Neural cell (in vitro differentiated cells): ENCODE measurements around the gene BAIAP2L1.

ENCODE experiments used
- CTCF ChIP-seq: fragments of 450-650 bp; IDR thresholded peaks from 2 replicates; pipeline ENCODE4 v1.5.1; 2014; ENCODE audit warnings: antibody characterized with exemption, mild to moderate bottlenecking, moderate library complexity; ENCODE audit not compliant: poor library complexity, severe bottlenecking
- EZH2 ChIP-seq: fragments of 200-600, 300-800 bp; shearing (Covaris generic), sonication (generic); IDR thresholded peaks from 2 replicates; pipeline ENCODE4 v1.6.1; 2014; ENCODE audit warnings: antibody characterized with exemption, low read length, borderline replicate concordance, mild to moderate bottlenecking; ENCODE audit not compliant: insufficient read depth, poor library complexity, severe bottlenecking
- POLR2AphosphoS5 ChIP-seq: IDR thresholded peaks from 2 replicates; pipeline ENCODE4 v1.6.1; 2012
- SMC3 ChIP-seq: fragments of 450-650 bp; conservative IDR thresholded peaks from 2 replicates; pipeline ENCODE4 v1.6.1; 2014; ENCODE audit warnings: antibody characterized with exemption, mild to moderate bottlenecking, moderate library complexity; ENCODE audit not compliant: poor library complexity

DNA sequence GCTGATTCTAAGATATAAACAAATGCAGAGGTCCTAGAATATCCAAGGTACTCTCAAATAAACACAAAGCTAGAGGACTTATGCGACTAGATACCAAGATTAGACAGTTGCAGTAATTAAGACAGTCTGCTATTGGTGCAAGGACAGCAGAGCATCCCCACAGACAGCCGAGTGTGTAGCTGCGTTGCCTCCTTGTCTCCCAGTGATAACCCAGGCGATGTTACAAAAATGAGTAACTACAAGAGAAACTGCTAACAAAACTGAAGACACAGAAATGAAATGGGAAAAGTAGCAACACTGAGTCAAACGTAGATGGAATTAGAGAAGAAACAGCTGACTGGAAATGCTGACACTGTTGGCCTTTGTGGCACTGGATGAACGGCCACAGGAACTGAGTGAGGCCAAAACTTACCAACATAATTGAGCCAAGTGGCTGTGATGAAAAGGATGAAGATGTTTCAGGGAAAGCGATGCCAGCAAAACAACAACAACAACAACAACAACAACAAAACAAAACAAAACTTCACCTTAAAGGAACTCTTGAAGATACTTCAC is 54.3 kb downstream of the BAIAP2L1 start:
- no peak for TF ChIP-seq CTCF
- no peak for TF ChIP-seq POLR2AphosphoS5
- no peak for TF ChIP-seq EZH2
- TF ChIP-seq SMC3, result no peak
